NCI-H2171 treated with DMSO at 0.1 percent for 48 hours (cell line): Measurements from ENCODE around the gene PAMR1.
"Not testable (repeated sequence)": the region's sequence is repeated elsewhere in the genome, so short reads cannot be mapped to it uniquely, and the experiment has no call there.

ENCODE experiments used
- DNase-seq: peaks from one replicate; lab custom pipeline; 2025; lab: John Stamatoyannopoulos, UW

Gene PAMR1

DNA sequence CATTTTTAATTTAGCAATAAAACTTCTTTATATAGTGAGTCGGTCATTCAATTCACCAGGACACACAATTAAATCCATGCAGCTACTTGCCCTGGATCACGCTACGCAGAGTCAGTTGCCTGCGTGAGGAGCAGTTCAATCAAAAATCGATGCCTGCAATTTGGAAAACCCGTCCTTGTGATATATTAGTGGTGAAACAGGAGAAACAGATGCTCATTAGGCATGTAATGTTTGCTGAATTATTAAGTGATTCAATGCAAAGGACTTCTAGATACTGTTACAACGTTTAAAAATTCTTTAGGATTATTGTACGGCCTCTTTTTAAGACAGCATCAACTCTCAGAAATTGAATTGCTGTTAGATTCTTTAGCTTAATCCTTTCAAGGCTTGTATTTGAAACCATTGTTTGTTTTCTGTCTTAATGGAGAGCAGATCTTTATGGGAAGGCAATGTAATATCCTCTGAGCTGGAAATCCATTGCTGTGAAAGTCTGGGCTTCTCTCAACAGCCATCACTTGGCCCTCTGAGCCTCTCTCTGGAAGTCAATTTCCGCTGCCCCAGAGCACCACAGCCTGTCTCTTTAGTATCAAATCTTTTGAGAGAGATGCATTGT is 20.1 kb upstream of the PAMR1 start:
- DNase-seq, result no peak

DNA sequence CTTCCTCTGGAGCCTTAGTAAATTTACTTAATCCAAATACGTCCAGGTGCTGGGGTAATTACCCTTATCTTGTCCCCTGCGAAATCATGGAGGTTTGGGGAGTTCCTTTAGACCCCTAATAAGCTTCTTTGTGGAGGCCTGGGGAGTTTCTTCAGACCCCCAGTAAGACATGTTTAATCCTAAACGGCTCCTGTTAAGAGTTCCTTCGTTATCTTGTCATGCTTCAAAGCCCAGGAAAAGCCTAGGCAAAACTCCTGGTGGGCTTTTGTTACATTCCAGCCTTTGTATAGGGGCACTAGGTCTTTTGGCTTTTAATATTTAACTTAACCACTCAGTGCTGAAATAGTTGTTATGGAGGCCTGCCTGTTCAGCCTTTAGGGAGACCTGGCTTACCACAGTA is 18.1 kb upstream of the PAMR1 start:
- DNase-seq, result no peak

DNA sequence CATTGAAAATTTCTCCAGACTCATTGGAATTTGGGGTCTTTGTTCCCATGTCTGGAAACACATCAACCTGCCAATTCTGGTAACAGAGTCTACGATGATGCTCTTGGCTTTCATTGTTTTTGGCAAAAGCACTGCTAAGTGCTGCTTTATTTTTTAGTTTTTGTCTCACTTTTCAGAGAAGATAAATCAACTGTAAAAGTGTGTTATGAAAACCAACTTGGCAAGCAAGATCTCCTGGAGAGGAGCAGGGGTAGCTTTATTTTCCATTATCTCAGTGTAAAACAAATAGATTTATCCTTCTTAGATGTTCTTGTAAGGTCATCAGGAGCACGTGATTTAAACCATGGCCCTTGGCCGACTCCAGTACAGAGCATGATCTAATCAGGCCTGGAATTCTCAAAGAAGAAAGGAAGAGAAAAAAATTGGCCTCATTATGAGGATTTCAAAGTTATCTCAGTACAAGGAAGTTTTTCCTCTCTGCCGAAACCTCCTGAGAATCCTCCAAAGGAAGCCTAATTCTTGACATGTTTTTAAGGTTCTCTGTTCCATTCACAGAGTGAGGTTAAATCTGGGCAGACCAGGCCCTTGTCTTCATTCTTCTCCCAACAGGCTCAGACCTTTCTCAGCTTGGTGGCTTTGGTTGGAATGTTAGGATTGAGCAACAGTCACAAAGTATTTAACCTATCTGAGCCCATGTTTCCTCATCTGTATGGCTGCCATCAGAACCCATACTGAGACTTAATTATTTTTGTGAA is 16.4 kb upstream of the PAMR1 start:
- no peak for DNase-seq

DNA sequence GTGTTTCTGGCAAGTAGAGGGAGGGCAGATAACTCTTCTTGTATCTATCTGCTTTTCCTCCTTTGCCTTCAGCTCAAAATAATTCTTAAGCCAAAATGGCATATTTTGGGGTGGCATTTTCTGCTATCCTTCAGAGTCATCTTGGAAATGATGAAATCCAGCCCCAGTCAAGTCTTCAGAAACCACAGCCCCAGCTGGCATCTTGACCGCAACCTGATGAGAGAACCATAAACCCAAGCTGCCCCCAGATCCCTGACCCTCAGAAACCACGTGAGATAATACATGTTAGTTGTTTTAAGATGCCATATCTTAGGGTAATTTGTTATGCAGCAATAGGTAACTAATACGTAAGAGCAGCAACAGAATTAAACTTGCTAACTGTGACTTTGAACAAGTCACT is 15.1 kb upstream of the PAMR1 start:
- no peak for DNase-seq

DNA sequence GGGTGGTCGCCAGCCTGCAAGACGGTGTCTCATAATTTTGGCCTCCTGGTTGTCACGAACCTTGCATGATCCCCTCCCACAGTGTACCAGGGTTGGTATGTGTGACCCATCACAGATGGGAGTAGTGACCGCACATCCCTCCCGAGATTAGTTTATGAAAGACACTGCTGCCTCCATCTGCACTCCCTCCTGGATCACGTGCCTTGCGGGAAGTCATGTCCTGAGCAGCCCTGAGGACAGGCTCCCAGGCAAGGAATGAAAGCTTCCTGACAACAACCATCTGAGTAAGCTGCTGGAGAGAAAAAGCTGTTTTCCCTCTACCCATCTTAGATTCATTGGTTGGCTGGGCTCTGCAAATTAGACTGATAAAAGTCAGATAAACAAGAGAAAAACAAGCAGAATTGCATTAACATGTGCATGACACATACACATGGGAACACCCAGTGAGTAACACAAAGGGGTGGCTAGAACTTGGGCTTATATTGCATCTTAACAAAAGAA is 14.4 kb upstream of the PAMR1 start:
- DNase-seq, result no peak

DNA sequence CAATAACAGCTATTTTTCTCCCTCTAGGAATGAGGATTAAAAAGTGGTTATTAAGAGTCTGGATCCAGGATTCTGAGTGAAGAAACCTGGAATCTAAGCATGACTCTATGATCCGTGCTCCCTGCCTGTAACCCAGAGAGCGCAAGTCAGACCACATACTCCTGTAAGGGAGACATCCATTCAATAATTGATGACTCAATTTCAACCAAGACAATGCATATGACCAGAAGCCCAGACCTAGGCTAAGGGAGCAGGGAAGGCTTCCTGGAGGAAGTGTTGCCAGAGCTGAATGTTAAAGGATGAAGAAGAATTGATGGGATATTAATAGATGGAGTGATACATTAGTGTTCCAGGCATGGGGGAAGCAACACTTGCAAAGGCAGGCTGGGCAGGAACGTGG is 13.8 kb upstream of the PAMR1 start:
- DNase-seq, result no peak

DNA sequence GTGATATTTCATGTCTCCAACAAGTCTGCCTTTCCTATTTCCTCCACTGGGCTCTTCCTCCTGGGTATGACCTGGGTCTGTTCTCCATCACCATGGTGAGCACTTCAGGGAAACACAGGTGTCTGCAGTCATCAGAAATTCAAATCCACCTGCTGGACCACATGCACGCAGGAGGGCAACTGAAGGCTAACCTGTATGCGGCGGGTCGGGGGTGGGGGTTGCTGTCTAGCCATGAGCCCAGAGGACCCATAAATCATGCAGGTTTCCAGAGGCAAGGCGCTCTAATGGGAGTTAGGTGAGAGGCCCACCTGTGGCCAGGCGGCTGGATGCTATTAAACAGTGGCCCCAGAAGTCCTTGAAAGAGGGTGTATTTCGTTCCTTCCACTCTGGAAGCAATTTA is 11.1 kb upstream of the PAMR1 start:
- DNase-seq, result no peak

DNA sequence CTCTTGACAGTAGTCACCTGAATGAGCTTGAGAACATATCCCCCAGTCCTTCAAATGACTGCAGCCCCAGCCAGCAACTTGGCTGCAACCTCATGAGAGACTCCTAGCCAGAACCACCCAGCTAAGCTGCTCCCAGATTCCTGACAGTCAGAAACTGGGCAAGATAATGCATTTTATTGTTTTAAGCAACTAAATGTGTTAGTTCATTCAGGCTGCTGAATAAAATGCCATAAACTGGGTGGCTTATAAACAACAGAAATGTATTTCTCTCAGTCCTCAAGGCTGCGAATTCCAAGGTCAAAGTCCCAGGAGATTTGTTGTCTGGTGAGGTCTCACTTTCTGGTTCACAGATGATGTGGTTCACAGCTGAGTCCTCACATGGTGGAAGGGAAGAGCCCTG is 5.8 kb upstream of the PAMR1 start:
- no peak for DNase-seq

DNA sequence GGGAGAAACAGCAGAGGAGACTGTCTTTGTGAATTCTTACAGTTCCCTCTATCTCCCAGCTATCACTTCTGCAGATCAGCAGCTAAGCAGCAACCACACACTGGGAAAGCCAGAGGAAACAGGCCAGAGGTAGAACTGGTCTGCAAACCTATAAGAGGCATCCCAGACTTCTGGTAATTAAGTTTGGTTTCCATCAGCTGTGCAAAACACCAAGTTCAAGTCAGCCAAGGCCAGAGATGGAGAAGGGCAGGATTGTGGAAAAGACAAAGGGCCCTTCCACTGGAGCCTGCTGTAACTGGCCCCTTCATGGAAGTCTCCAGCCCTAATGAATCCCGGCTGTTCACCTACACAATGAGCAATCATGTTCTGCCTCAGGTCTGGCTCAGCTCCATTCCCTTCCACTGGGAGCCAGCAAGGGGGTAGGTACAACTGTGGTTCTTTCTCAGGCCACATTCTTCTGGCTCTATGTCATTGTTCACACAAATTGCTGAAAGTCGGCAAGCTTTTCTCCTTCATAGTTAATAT is 4.6 kb upstream of the PAMR1 start:
- no peak for DNase-seq

DNA sequence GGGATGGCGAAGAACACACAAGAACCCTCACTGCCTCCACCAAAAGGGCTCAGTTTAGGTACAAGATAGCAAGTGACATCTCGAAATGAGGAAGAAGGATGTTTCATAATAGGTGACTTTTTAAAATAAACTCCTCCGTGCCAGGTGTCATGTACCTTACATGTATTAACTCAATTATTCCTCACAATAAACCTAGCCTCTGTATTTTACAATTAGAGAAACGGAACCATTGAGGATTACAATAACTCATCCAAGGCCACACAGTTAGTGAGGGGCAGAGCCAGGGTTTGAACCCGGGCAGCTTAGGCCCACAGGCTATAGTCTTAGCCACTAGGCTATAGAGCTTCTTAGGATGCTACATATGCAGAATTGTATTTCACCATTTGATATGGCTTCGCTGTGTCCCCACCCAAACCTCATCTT is 965 bp upstream of the PAMR1 start:
- DNase-seq, result no peak

DNA sequence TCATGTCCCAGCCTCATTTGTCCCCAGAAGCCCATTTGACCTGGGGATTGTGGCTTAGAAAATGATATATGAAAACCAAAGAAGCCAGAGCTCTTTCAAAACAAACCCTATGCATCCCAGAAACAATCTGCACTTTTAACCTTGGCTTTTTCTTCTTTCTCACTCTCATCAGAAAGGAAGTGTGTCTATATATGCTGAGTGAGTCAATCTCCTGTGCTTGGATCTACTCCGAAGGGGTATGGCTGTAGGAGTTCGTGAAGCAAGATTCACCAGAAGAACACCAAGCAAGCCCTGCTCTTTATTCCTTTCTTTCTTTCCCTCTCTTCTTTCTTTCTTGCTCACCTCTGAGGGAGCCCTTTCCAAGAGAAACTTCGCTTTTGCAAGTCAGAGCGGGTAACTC is 636 bp downstream of the PAMR1 start:
- no peak for DNase-seq

DNA sequence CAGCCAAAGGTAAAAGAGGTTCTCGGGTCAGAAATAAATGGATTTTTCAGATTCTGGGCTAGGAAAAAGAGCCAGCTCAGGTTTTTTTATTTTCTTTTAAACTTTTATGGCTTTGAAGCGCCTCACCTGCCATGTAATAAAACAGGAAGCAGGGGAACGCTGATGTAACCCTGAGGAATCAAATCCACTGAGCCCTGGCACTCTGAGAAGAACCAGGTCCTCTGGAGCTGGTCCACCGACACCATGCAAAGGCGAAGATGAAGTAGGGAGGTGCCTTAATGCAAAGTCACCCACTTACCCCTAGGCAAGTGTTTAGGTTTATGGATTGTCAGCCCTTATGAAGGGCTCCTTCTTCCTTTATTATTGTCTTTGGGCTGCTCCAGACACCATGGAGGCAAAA is 1.6 kb downstream of the PAMR1 start:
- no peak for DNase-seq

DNA sequence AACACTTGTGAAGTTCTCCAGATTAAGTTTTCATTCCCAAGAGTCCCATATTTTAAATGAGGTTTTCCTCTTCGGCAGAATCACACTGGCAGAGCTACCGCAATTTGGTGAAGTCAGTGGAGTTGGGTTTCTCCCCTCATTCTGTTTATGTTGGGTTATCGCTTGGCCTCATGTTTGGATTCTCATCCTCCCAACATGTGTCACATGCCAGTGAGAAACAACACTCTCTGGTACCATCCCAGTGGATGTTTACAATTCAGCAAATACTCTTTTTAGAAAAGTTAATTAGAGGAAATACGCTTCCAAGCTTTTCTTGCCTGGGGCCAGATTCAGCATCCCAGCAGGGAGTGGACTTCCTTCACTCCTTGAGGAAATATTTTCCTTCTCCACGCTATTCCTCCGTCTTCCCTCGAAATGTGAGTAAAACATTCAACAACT is 2.1 kb downstream of the PAMR1 start:
- DNase-seq, result no peak

DNA sequence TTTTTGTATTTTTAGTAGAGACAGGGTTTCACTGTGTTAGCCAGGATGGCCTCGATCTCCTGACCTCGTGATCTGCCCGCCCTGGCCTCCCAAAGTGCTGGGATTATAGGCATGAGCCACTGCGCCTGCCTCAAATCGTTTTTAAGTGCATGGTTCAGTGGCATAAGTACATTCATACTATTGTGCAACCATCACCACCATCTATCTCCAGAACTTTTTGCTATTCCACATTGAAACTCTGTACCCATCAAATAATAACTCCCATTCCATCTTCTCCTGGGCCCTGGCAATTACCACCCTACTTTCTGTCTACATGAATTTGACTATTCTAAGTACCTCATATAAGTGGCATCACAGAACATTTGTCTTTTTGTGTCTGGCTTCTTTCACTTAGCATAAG is 3.3 kb downstream of the PAMR1 start:
- not testable (repeated sequence) for DNase-seq

DNA sequence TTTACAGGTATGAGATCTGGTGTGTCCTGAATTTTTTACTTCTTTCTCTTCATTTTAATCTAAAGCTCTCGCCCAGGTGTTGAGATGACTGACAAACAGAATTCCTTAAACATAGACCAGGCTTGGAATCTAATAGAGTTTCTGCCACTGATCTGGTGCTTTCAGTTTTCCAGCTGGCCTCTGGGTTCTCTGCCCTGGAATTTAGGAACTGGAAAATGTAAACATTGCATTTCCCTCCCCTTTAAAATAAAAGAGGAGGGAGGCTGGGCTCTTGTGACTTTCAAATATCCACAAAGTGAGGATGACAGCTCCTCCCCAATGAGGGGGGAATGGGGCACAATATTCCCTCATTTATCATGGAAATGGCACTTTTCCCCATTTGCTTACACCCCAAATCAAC is 5.0 kb downstream of the PAMR1 start:
- no peak for DNase-seq

DNA sequence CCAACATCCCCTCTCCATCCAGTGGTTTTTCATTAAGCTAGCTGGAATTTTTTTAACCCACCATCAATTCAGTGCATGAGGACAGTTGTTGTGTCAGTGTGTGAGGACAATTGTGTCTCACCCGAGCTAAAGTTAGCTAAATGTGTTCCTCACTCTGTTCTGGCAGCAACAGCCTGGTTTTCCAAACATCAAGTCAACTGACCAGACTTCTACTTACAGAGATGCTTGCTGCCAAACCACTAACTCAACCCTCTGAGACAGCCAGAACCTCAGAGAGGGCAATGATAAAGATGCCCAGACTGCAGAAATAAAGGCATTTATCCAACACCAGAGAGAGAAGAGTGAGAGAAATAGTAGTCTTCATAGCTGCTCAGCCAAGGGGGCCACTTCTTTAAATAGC is 6.7 kb downstream of the PAMR1 start:
- DNase-seq, result no peak

DNA sequence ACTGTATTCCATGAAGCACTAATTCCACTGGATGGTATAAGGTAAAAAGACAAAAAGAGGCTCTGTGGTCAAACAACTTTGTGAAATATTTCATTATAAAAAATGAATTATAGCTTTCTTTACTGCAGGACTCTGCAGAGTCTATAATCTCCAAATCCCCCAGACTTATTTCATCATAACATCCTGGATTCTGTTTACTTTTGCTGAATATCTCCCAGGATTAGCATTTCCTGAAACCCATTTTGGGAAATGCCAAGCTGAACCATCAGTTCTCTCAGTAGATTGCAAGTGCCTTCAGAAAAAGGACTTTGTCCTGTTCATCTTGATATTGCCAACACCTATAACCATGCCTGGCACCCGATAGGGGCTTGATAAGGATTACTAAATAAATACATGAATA is 7.9 kb downstream of the PAMR1 start:
- DNase-seq, result no peak

DNA sequence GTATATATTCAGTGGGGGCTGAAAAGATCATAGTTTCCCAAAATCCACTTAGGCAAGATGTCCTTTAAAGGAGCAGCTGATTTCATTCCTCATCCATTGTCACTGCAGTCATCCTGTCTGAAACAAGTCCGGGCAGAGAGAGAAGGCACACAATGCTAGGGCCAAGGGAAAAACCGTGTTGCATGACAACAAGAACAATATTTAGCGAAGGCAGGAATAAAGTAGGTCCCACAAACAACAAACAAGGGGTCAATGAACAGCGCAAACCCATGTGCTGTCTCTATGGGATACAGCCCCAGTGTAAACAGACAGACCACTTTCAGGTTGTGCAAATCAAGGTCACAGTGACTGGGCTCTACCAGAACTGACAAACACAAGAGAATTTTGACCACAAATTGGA is 9.0 kb downstream of the PAMR1 start:
- no peak for DNase-seq

DNA sequence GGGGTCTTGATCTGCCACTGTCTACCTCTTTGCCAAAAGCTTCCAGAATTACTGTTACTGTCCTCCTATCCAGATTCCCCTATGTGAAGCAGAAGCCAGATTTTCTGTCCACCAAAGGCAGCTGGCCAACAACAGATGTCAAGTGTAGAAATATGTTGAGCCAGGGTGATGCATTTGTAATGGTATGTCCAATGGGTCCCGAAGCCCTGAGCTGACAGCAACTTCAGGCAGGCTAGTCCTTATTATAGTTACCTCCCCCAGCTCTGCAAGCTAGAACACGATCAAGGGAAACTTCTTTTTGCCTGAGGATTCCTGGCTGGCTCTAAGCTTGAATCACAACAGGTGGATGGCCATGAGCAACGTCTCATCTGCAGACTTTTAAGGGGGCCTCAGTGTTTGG is 10.2 kb downstream of the PAMR1 start:
- no peak for DNase-seq

DNA sequence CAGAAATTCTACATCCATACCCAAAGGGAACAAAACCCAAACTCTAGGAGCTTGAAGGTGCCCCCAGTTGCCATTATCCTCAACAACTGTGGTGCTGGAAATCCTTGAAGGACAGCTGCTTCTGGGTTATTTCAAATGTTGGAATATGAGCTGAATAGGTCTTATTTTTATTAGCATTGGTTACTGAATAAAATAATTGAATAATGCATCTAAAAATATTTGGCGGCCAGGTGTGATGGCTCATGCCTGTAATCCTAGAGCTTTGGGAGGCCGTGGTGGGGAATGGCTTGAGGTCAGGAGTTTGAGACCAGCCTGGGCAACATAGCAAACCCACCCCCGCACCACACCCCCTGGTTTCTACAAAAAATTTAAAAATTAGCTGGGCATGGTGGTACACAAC is 10.9 kb downstream of the PAMR1 start:
- DNase-seq, result no peak

DNA sequence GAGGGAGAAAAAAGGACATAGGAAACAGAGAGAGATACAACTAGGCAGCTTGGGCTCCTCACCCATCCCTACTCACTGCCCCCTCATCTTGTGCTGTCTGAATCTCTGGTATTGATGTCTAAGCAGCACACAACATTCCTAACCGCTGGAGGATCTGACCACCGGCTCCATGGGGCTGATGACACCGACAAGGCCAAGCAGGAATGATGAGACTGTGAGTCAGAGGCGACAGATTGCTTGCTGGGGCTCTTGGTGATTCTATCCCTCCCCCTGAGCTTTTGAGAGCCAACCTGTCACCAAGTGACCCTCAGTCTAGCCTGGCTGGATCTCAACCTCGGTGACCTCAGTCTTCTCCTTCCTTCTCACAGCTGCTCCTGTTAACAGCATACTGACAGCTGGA is 13.8 kb downstream of the PAMR1 start:
- no peak for DNase-seq

DNA sequence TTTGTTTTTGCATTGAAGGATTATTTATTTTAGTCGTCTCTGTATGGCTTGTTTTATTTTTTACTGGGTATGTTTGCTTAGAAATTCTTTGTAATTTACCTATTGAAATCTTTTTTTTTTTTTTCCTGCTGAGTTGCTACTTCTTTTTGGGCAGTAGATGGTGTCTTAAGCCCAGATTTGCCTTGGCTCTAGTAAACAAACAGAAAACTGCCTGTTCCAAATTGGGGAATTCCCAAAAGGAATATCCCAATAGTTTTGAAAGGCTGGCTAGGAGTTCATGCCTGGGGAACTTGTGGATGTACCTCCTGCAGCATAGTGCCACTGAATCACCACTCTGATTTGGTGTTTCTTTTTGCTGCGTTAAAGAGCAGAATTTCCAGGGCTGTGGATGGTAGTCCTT is 17.7 kb downstream of the PAMR1 start:
- peak; percentile 29 for DNase-seq

DNA sequence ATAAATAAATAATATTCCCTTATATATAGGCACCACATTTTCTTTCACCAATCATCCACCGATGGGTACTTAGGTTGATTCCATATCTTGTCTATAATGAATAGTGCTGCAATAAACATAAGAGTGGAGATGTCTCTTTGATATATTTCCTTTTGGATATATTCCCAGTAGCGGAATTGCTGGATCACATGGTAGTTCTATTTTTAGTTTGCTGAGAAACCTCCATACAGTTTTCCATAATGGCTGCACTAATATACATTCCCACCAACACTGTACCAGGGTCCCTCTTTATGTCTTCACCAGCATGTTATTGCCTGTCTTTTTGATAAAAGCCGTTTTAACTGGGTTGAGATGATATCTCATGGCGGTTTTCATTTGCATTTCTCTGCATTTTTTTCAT is 23.6 kb downstream of the PAMR1 start:
- no peak for DNase-seq

DNA sequence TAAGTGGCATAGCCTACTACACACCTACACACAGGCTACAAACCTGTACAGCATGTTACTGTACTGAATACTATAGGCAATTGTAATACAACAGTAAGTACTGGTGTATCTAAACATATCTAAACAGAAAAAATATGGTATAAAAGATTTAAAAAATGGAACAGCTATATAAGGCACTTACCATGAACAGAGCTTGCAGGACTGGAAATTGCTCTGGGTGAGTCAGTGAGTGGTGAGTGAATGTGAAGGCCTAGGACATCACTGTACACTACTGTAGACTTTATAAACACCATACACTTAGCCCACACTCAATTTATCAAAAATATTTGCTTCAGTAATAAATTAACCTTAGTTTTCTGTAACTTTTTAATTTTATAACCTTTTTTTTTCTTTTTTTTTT is 24.7 kb downstream of the PAMR1 start:
- no peak for DNase-seq
